H1 (cell line): Measurements from ENCODE around the gene NBDY. TPM values are rescaled to one million over a fixed set of nuclear protein-coding genes. Genes with fewer than 3 reads are reported as not detected.

Experiments used
- CTCF ChIA-PET: fragments of 300-600 bp; sonication (Branson Sonifier 250); formaldehyde crosslinking; loops from one replicate; lab custom pipeline; 2021; ENCODE audit not compliant: partially characterized antibody; lab: Charles Lee
- POLR2A ChIA-PET: fragments of 300-600 bp; sonication (Branson Sonifier 250); formaldehyde crosslinking; loops from one replicate; lab custom pipeline; 2021; ENCODE audit warnings: inconsistent platforms; ENCODE audit not compliant: partially characterized antibody; lab: Charles Lee
- DNase-seq, 2 experiments: peaks; one replicate each; pipeline versions ENCODE4 v3.0.0 to v3.0.0-alpha.2; 2010 to 2022; ENCODE audit warnings: low spot score in 2 of 2, low read depth in 1 of 2, mixed read lengths in 1 of 2
- FAIRE-seq: peaks from 2 replicates; lab custom pipeline; 2011; peaks lifted over from hg19 to GRCh38; lab: Jason Lieb, UNC
- H2AFZ ChIP-seq: 2 replicates; pipeline ENCODE4 v1.8.1; 2012; ENCODE audit warnings: low read length, inconsistent platforms
- H2AK5ac ChIP-seq: 2 replicates; pipeline ENCODE4 v1.6.1; 2013; ENCODE audit warnings: low read depth, low read length
- H2BK120ac ChIP-seq: replicated peaks from 2 replicates; pipeline ENCODE3; 2013; ENCODE audit warnings: low read depth, low read length, inconsistent platforms
- H2BK12ac ChIP-seq: 2 replicates; pipeline ENCODE4 v1.6.1; 2013; ENCODE audit warnings: low read depth, low read length
- H2BK15ac ChIP-seq: 2 replicates; pipeline ENCODE4 v1.6.1; 2013; ENCODE audit warnings: low read length
- H2BK20ac ChIP-seq: 2 replicates; pipeline ENCODE4 v1.6.1; 2013; ENCODE audit warnings: low read length
- H2BK5ac ChIP-seq: 2 replicates; pipeline ENCODE4 v1.6.1; 2013; ENCODE audit warnings: low read depth, low read length
- H3K14ac ChIP-seq: 2 replicates; pipeline ENCODE4 v1.6.1; 2013; ENCODE audit warnings: inconsistent platforms; ENCODE audit not compliant: insufficient read length
- H3K18ac ChIP-seq: 2 replicates; pipeline ENCODE4 v1.6.1; 2013; ENCODE audit warnings: low read length; ENCODE audit errors: extremely low read depth
- H3K23ac ChIP-seq: 2 replicates; pipeline ENCODE4 v1.6.1; 2013; ENCODE audit warnings: inconsistent platforms; ENCODE audit not compliant: insufficient read length
- H3K23me2 ChIP-seq: 2 replicates; pipeline ENCODE4 v1.6.1; 2013; ENCODE audit warnings: low read depth, low read length
- H3K27ac ChIP-seq: 2 replicates; pipeline ENCODE4 v1.6.1; 2011; ENCODE audit warnings: low read depth, low read length, inconsistent platforms
- H3K27me3 ChIP-seq, 4 experiments: replicated peaks in 1 of 4; 1 replicate in 1 of 4; 2 replicates in 3 of 4; pipeline versions ENCODE4 v1.6.1 to v1.8.1; 2011 to 2013; ENCODE audit warnings: low read length in 3 of 4, mild to moderate bottlenecking in 3 of 4, inconsistent platforms in 2 of 4, mixed read lengths in 2 of 4, moderate library complexity in 1 of 4; ENCODE audit not compliant: control insufficient read depth in 3 of 4, insufficient read depth in 3 of 4; ENCODE audit errors: extremely low read depth in 1 of 4
- H3K36me3 ChIP-seq, 4 experiments: 2 replicates each; pipeline versions ENCODE4 v1.6.1 to v1.8.1; 2011 to 2013; ENCODE audit warnings: mild to moderate bottlenecking in 4 of 4, low read length in 3 of 4, moderate library complexity in 2 of 4, control low read depth in 1 of 4, inconsistent platforms in 1 of 4; ENCODE audit not compliant: insufficient read depth in 4 of 4, control insufficient read depth in 2 of 4
- H3K4ac ChIP-seq: replicated peaks from 2 replicates; pipeline ENCODE3; 2013; ENCODE audit warnings: low read length, low read depth, mixed read lengths, inconsistent platforms; ENCODE audit not compliant: insufficient read length
- H3K4me1 ChIP-seq, 4 experiments: replicated peaks in 1 of 4; 1 replicate in 1 of 4; 2 replicates in 3 of 4; pipeline versions ENCODE4 v1.6.1 to v1.8.1; 2011 to 2013; ENCODE audit warnings: low read length in 3 of 4, inconsistent platforms in 2 of 4, mixed read lengths in 1 of 4; ENCODE audit not compliant: insufficient read depth in 4 of 4, control insufficient read depth in 3 of 4
- H3K4me2 ChIP-seq, 2 experiments: 2 replicates each; pipeline versions ENCODE4 v1.6.1 to v1.8.1; 2011 to 2013; ENCODE audit warnings: low read depth in 2 of 2, low read length in 2 of 2, control low read depth in 1 of 2, inconsistent platforms in 1 of 2, mild to moderate bottlenecking in 1 of 2; ENCODE audit not compliant: insufficient read depth in 1 of 2
- H3K4me3 ChIP-seq, 4 experiments: fragments of 200-600, 300-600 bp in 1 of 4; sonication (generic), shearing (Covaris generic), sonication (Bioruptor Twin) in 1 of 4; 2 replicates each; pipeline versions ENCODE4 v1.5.1 to v1.8.1; 2011 to 2016; ENCODE audit warnings: low read length in 4 of 4, low read depth in 3 of 4, control low read depth in 2 of 4, inconsistent platforms in 2 of 4, mild to moderate bottlenecking in 2 of 4, mixed read lengths in 1 of 4, moderate library complexity in 1 of 4; ENCODE audit not compliant: insufficient read depth in 2 of 4; ENCODE audit errors: extremely low read depth in 1 of 4
- H3K56ac ChIP-seq: replicated peaks from 2 replicates; pipeline ENCODE3; 2013; ENCODE audit warnings: low read depth, mild to moderate bottlenecking, mixed read lengths, low read length, inconsistent platforms; ENCODE audit not compliant: insufficient read length
- H3K79me1 ChIP-seq: 2 replicates; pipeline ENCODE4 v1.6.1; 2013; ENCODE audit warnings: low read depth, low read length, control low read depth
- H3K79me2 ChIP-seq, 2 experiments: 2 replicates each; pipeline versions ENCODE4 v1.6.1 to v1.8.1; 2012 to 2013; ENCODE audit warnings: low read length in 2 of 2, mild to moderate bottlenecking in 2 of 2, inconsistent platforms in 1 of 2; ENCODE audit not compliant: insufficient read depth in 2 of 2, control insufficient read depth in 1 of 2
- H3K9ac ChIP-seq, 4 experiments: replicated peaks in 1 of 4; 1 replicate in 1 of 4; 2 replicates in 3 of 4; pipeline versions ENCODE4 v1.6.1 to v1.8.1; 2011 to 2013; ENCODE audit warnings: low read depth in 3 of 4, low read length in 3 of 4, control low read depth in 2 of 4, mild to moderate bottlenecking in 2 of 4, moderate library complexity in 2 of 4, inconsistent platforms in 1 of 4; ENCODE audit errors: extremely low read depth in 1 of 4
- H3K9me3 ChIP-seq, 2 experiments: 2 replicates each; pipeline versions ENCODE4 v1.6.1 to v1.8.1; 2012 to 2013; ENCODE audit warnings: mild to moderate bottlenecking in 2 of 2, moderate library complexity in 2 of 2, control low read depth in 1 of 2, inconsistent platforms in 1 of 2, low read depth in 1 of 2, low read length in 1 of 2, mixed read lengths in 1 of 2; ENCODE audit not compliant: insufficient read depth in 2 of 2
- H4K20me1 ChIP-seq, 2 experiments: replicated peaks in 1 of 2; 2 replicates each; pipeline versions ENCODE3 to v1.8.1; 2011 to 2013; ENCODE audit warnings: inconsistent platforms in 2 of 2, low read length in 2 of 2, mild to moderate bottlenecking in 1 of 2; ENCODE audit not compliant: insufficient read depth in 2 of 2, control insufficient read depth in 1 of 2
- H4K5ac ChIP-seq: 2 replicates; pipeline ENCODE4 v1.6.1; 2013; ENCODE audit warnings: low read length, low read depth, mixed read lengths, inconsistent platforms; ENCODE audit not compliant: insufficient read length
- H4K8ac ChIP-seq: 2 replicates; pipeline ENCODE4 v1.8.0; 2013; ENCODE audit warnings: mild to moderate bottlenecking, moderate library complexity, low read length, inconsistent platforms; ENCODE audit not compliant: insufficient read depth; ENCODE audit errors: extremely low read depth
- H4K91ac ChIP-seq: replicated peaks from 2 replicates; pipeline ENCODE3; 2013; ENCODE audit warnings: low read length, mixed read lengths, inconsistent platforms; ENCODE audit not compliant: insufficient read length
- BCL11A ChIP-seq, 2 experiments: IDR thresholded peaks; one replicate each; pipeline ENCODE4 v1.6.1; 2011; ENCODE audit warnings: low read depth in 2 of 2, low read length in 2 of 2, mild to moderate bottlenecking in 2 of 2
- BRCA1 ChIP-seq: IDR thresholded peaks from 2 replicates; pipeline ENCODE4 v1.6.1; 2012; ENCODE audit warnings: low read depth, low read length, improper control_type of control experiment
- CBX8 ChIP-seq: fragments of 300-800, 300-1000 bp; sonication (generic); IDR thresholded peaks from 2 replicates; pipeline ENCODE4 v1.7.1; 2016; ENCODE audit warnings: low read depth, low read length, borderline replicate concordance
- CHD2 ChIP-seq: IDR thresholded peaks from 2 replicates; pipeline ENCODE4 v1.6.1; 2012; ENCODE audit warnings: low read length, improper control_type of control experiment
- CTBP2 ChIP-seq: IDR thresholded peaks from 2 replicates; pipeline ENCODE4 v1.7.0; 2011; ENCODE audit warnings: borderline replicate concordance, mild to moderate bottlenecking, moderate library complexity, mixed read lengths, low read length; ENCODE audit not compliant: insufficient read depth, insufficient read length
- EZH2 ChIP-seq: fragments of 200-600 bp; sonication (generic); IDR thresholded peaks from 2 replicates; pipeline ENCODE4 v1.7.1; 2012; ENCODE audit warnings: low read depth, mild to moderate bottlenecking, moderate library complexity, low read length, inconsistent platforms; ENCODE audit not compliant: severe bottlenecking
- HDAC6 ChIP-seq: IDR thresholded peaks from one replicate; pipeline ENCODE4 v1.7.1; 2012; ENCODE audit warnings: low read depth, mild to moderate bottlenecking, inconsistent platforms, low read length, moderate library complexity
- KDM5A ChIP-seq: fragments of 200-600 bp; IDR thresholded peaks from 2 replicates; pipeline ENCODE4 v1.7.1; 2012; ENCODE audit warnings: mild to moderate bottlenecking, low read length, inconsistent platforms, mixed read lengths
- MAFK ChIP-seq: IDR thresholded peaks from 2 replicates; pipeline ENCODE4 v1.6.1; 2012; ENCODE audit warnings: low read depth, mild to moderate bottlenecking, improper control_type of control experiment, low read length
- PHF8 ChIP-seq: fragments of 200-600 bp; sonication (generic); conservative IDR thresholded peaks from 2 replicates; pipeline ENCODE4 v1.7.1; 2012; ENCODE audit warnings: low read depth, mild to moderate bottlenecking, inconsistent platforms, low read length, moderate library complexity
- RFX5 ChIP-seq: IDR thresholded peaks from 2 replicates; pipeline ENCODE4 v1.6.1; 2011; ENCODE audit warnings: low read depth, low read length, improper control_type of control experiment, borderline replicate concordance
- SIN3A ChIP-seq, 2 experiments: IDR thresholded peaks in 1 of 2; conservative IDR thresholded peaks in 1 of 2; 2 replicates each; pipeline ENCODE4 v1.6.1; 2011 to 2012; ENCODE audit warnings: low read length in 2 of 2, improper control_type of control experiment in 1 of 2, low read depth in 1 of 2, mild to moderate bottlenecking in 1 of 2
- SP1 ChIP-seq: IDR thresholded peaks from 2 replicates; pipeline ENCODE4 v1.6.1; 2011; ENCODE audit warnings: low read depth, low read length
- SP2 ChIP-seq: IDR thresholded peaks from 2 replicates; pipeline ENCODE4 v1.6.1; 2012; ENCODE audit warnings: mild to moderate bottlenecking, low read length, inconsistent platforms
- TAF1 ChIP-seq: IDR thresholded peaks from 2 replicates; pipeline ENCODE4 v1.6.1; 2011; ENCODE audit warnings: mild to moderate bottlenecking, low read depth, low read length
- TEAD4 ChIP-seq: IDR thresholded peaks from 2 replicates; pipeline ENCODE4 v1.6.1; 2012; ENCODE audit warnings: low read depth, low read length, inconsistent platforms, mixed read lengths
- WGBS, 2 experiments: shearing (Covaris generic) in 1 of 2; methylation state at CpG; one replicate each; pipeline versions ENCODE4 v1.1.6 to v1.1.7; 2013 to 2015; ENCODE audit warnings: low lambda C conversion rate in 2 of 2, mixed read lengths in 2 of 2, inconsistent platforms in 1 of 2, low coverage in 1 of 2, missing lambda C conversion rate in 1 of 2; ENCODE audit not compliant: insufficient replicate concordance in 2 of 2, insufficient coverage in 1 of 2, insufficient read length in 1 of 2; ENCODE audit errors: extremely low coverage in 1 of 2, missing lambda C conversion rate in 1 of 2; 5-methylcytosine and 5-hydroxymethylcytosine counted together
- polyA plus RNA-seq, 7 experiments: library from polyadenylated mRNA; depleted of rRNA in 3 of 7; stranded (reverse) in 5 of 7; unstranded in 2 of 7; fragments of >200 nt in 5 of 7; fragments of 200-250 nt in 2 of 7; gene quantifications; 1 replicate in 5 of 7; 2 replicates in 1 of 7; 4 replicates in 1 of 7; pipeline versions ENCODE4 v1.2.1 to v1.2.3, GENCODE V29; 2011 to 2013; ENCODE audit warnings: missing spikeins in 2 of 7, mixed read lengths in 2 of 7
- total RNA-seq: library from RNA; stranded (reverse); fragmentation: NEBNext Ultra II Directional; extraction: Animal tissue kit (Norgen Biotek cat#: 25700); gene quantifications from 2 replicates; pipeline ENCODE4 v1.2.1, GENCODE V29; 2021

NBDY gene
- total and polyA plus RNA-seq, 2 of the 8 experiments (the other 6 are each of a cell fraction or from before 2014, with no cell fraction given), result 42.3 to 57.8 TPM

DNA sequence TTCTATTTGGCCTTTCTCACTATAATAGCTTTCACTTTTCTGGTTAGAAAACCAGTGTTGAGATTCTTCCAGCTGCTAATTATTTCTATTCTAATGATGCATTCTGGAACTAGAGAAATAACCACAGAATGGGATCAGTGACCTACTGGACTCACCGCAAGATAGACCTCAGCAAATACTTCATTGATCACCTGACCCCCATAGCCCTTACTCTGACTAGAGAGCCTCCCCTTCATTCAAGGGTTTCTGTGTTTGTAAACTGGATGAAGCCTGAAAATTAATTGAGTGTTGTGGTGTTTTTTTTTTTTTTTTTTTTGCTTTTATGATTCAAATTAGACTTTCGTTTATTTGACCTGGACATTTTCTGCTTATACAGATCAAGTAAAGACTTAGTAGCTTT lies 97.0 kb downstream of the NBDY start:
- Histone ChIP-seq H3K79me2 (no peaks in the 10 kb centered on the region), H3K14ac (no peak overlapping the region), H3K4me2 (no peak overlapping the region), H4K91ac (no peak overlapping the region), H3K4ac (no peak overlapping the region), H2BK120ac (no peak overlapping the region), H3K4me3 (no peak overlapping the region), H3K23ac (no peak overlapping the region), H4K8ac (no peak overlapping the region), H2BK20ac (no peak overlapping the region), H3K9ac (no peak overlapping the region), H2BK5ac (no peak overlapping the region), H2BK12ac (no peak overlapping the region), H3K79me1 (no peaks in the 10 kb centered on the region), H3K56ac (no peak overlapping the region), H2AK5ac (no peak overlapping the region), H3K27me3 (no peaks in the 10 kb centered on the region), H2AFZ (no peak overlapping the region), H4K20me1 (no peaks in the 10 kb centered on the region), H4K5ac (no peak overlapping the region), H3K23me2 (no peaks in the 10 kb centered on the region), H3K4me1 (no peaks in the 10 kb centered on the region), H3K9me3 (no peaks in the 10 kb centered on the region), H3K27ac (no peak overlapping the region), H3K36me3 (no peaks in the 10 kb centered on the region), H3K18ac (no peak overlapping the region), H2BK15ac (no peak overlapping the region)
- POLR2A ChIA-PET, result interaction anchor here (0.6 kb wide), 1 partner anchor 13 kb away, joined by 3 read pairs; no protein-coding TSS in a partner anchor
- CTCF ChIA-PET, result no interaction called here
- no peak for DNase-seq
- 100% methylated on average over 1 of the region's 2 CpGs; no CpG with 5 or more reads in 1 of the 2 experiments for WGBS, 2 experiments
- no peak for FAIRE-seq
- TF ChIP-seq KDM5A (no peak), SIN3A (conservative IDR thresholded peaks at IDR 0.05 in 1 of 2, IDR thresholded peaks at IDR 0.05 in 1 of 2; ENCODE audit: low read depth in 1 of 2, low read length in 2 of 2) (no peak), BCL11A (IDR thresholded peaks at IDR 0.05; ENCODE audit: low read depth in 2 of 2, low read length in 2 of 2) (no peak), CHD2 (no peak), CTBP2 (no peak), SP2 (no peak), MAFK (no peak), CBX8 (no peak), BRCA1 (no peak), TAF1 (no peak), EZH2 (no peak), PHF8 (no peak), TEAD4 (no peak), RFX5 (no peak), HDAC6 (no peak), SP1 (no peak)
